GM18907 (cell line): ENCODE data around the gene LHCGR.
"Not testable (repeated sequence)": the region's sequence is repeated elsewhere in the genome, so short reads cannot be mapped to it uniquely, and the experiment has no call there.

Source experiments
- ATAC-seq: cut with Tn5 transposase; IDR thresholded peaks from one replicate; pipeline ENCODE4 v1.9.1; 2021; ENCODE audit warnings: mild to moderate bottlenecking, moderate library complexity; ENCODE audit not compliant: unreplicated experiment

Gene LHCGR

DNA sequence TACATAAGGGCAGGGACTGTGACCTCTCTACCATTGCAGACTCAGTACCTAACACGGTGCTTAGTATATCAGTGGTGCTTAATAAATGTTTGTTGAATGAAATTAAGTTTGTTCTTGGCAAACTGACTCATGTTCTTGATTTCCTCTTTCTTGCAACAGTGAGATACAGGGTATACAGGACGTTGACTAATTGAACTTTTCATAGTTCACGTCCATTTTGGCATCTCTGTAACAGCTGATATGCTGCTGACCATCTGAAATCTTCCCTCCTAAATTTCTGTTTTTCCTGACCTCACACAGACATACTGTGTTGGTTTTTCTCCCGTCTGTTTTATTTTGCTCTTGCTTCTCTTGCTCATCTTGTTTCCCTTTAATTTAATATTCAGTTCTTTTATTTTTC is 44.2 kb downstream of the LHCGR start:
- no peak for ATAC-seq

DNA sequence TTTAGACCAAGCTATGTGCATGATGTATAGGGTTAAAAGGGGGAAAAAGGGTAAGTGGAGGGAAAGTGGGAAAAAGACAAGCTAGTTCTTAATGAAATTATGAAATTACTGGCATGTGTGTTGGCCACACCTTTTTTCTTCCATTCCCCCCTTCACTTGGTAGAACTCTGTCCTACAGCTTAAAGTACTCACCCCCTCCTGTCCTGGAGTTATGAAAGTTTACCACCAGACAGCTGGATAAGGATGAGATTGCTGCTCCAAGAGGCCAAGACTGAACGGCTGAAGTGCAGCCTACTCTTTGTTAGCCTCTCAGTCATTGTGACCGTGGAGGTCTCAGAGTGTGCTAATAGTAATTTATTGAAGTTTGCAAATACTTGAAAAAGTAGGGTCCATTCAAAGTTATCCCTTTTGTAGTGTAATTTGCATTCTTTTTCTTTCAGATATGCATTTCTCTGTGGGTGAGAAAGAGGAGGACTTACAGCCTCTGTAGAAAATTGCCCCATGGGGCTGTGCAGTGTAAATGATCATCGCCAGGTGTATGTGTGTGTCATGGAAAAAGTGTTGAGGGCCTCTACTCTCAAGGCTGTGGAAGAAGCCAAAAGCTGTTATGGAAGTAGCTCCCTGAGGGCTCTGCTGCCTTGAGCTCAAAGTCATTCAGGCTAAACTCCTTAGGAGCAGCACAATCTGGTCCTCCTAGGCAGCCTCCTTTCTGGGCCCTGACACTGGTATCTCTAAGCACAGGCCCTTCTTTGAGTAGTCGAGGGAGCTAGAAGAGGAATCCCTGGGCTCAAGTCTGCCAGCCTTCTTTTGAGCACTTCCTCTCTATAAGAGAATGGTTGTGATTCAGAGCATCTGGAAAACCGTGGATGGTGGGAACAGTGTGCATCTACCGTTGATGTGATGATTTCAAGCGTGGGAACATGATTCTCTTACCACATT is 46.2 kb downstream of the LHCGR start:
- ATAC-seq = no peak

DNA sequence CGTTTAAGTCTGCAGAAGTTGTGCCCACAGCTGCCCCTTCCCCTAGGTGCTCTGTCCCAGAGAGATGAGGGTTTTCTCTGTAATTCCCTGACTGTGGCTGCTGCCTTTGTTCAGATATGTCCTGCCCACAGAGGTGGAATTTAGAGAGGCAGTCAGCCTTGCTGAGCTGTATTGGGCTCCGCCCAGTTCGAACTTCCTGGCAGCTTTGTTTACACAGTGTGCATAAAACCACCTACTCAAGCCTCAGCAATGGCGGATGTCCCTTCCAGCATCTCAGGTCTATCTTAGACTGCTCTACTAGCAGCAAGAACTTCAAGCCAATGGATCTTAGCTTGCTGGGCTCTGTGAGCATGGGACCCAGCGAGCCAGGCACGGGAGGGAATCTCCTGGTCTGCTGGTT is 48.1 kb downstream of the LHCGR start:
- ATAC-seq = no peak

DNA sequence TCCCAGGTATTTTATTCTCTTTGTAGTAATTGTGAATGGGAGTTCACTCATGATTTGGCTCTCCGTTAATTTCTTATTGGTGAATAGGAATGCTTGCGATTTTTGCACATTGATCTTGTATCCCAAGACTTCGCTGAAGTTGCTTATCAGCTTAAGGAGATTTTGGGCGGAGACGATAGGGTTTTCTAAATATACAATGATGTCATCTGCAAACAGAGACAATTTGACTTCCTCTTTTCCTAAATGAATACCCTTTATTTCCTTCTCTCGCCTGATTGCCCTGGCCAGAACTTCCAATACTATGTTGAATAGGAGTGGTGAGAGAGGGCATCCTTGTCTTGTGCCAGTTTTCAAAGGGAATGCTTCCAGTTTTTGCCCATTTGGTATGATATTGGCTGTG is 51.9 kb downstream of the LHCGR start:
- not testable (repeated sequence) for ATAC-seq

DNA sequence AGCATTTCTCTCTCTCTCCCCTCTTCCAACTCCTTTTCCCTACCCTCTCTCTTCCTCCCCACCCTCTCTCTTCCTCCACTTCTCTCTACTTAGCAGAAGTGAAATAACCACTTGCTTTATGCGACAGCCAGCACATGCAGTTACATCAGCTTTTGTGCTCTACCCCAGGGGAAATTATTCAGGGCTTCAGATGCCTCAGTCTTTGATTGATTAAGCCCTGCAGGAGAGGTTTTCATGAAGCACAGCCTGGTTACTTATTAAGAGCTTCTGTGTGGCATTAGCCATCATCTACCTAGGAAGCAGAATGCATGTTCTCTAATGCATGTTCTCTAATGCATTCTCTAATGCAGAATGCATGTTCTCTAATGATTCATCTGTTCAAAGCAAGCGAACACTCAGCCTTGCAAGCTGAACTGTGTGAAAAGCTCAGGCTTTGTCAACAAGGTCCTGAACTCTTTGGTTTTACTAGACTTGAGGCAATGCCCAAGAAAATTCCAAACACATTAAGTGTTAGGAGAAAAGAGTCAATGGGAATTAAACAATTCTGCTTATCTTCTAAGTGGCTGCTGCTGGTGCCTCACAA is 56.1 kb downstream of the LHCGR start:
- no peak for ATAC-seq

DNA sequence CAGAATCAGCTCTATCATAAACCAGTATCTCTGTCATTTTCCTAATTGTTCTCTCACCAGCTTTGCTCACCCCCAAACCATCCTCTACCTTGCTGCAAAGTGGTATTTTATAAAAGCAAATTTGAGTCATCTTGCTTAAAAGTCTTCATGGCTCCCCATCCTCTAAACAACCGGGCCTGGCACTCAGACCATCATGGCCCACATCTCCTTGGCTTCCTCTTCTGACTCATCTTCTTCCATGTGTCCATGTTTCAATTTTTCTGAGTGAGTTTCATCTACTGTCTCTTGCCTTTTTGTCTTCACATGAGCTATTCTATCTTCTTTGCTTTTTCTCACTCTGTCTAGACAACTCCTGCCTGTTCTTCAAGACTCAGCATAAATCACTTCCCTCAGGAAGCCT is 58.6 kb downstream of the LHCGR start:
- no peak for ATAC-seq

DNA sequence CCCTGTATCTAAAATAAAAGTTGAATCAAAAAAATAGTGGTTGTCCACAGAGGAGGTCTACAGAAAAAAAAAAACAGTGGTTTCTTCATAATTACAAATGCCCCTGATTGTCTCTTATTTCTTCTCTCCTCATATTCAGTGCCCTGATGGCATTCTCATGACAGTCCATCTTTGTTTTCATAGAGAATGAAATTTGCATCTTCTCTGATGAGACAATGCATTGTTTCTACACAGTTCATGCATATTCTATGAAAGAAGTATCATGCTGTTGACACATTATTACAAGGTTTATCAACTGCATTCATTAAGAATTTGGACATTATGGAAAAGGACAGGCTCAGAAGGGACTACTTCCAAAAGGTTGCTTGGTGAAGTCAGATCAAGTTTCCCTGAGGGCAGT is 59.5 kb downstream of the LHCGR start:
- ATAC-seq = no peak

DNA sequence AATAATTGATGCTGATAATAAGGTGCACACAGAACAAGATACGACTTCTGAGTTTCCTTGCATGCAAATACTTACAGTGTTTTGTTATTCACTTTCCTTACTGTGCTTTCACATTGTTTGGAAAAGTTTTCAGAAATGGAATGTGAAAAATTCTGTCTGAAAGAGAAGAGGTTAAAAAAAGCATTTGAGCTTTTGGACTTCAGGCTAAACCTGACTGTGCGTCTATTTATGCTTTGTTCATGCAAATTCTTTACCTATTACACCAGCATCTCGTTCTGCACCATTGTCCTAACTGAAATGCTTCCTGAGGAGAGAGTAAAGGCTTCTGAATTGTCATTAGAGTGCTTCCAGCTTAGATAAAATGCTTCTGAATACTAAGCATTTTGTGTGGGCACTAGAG is 61.4 kb downstream of the LHCGR start:
- ATAC-seq = no peak

DNA sequence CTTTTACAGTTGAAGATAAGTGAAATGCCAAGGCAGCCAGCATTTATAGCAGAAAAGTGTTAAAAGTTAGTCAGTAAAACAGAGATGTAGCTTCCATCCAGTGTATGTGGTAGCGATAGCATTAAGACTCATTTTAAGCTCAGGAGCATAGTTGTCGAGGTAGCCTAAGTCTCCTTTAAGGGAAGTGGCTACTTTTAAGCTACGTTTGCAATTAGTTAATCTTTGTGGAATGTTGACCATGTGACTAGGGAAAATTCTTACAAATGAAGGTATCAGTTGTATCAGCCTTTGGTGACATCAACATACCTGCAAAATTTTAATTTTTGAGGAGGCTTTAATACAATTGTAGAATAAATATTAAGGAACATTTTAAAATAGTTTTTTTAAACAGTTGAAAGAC is 61.9 kb downstream of the LHCGR start:
- ATAC-seq = no peak

DNA sequence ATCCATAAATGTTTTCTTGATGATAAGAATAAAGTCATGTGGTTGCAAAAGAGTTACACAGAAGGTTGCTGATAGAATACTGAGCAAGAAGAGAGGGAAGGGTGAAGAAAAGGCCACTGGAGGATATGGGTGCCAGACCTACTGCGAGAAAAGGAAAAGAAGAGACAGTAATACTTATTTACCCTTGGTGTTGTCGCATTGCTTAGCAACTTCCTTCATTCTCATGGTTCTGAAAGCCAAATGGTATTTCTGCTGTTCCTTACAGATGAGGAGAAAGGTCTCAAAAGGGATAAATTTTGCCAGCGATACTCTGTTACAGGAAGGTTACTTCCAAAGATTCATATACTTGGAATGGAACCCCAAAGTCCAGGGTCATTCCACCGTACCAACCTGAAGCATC is 62.5 kb downstream of the LHCGR start:
- no peak for ATAC-seq

DNA sequence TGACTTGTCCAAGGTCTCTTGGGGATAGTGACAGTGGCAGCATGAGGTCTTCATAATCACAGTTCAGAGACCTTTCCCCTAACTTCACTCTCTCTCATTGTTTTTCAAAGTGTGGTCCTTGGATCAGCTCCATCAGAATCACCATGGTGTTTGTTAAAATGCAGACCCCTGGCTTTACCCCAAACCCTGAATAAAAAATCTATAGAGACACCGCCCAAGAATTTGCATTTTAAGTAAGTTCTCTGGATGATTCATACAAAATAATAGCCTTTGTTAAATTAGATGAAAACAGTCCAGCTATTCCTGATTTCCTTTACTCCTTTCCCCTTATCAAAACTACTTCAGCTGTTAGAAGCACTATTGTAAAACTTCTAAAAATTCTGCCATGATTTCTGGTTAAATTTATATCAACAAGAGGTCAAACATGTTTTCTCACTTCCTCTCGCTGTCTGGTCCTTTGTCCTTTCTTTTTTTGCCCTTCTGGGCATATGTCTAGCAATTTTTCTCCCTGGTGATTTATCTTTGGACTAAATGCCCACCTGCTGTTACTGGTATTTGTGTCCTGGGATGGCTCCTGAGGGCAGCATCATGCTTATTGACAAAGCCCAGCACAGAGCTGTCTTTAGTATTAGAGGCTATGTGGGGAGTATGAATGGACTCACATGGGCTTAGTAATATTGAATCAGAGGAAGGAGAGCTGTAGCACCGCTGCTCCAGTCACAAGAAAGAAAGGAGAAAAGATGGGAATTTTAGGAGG is 63.4 kb downstream of the LHCGR start:
- ATAC-seq = no peak

DNA sequence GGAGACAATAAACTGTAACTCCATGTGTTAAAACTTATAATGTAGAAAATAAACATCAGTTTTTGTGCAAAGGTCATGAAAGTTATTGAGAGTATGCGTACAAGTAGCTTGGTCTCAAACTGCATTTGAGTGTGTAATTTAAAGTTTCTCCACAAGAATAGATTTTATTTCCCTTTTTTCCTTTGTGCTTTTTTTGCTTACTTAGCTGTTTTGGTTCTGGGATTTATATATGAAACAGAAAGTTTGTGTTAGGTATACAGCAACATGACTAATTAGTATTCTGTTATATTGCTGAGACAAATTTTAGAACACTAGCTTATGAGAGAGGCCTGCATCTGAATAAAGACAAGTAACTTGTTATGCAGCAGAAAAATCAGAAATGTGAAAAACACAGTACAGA is 70.4 kb downstream of the LHCGR start:
- no peak for ATAC-seq

DNA sequence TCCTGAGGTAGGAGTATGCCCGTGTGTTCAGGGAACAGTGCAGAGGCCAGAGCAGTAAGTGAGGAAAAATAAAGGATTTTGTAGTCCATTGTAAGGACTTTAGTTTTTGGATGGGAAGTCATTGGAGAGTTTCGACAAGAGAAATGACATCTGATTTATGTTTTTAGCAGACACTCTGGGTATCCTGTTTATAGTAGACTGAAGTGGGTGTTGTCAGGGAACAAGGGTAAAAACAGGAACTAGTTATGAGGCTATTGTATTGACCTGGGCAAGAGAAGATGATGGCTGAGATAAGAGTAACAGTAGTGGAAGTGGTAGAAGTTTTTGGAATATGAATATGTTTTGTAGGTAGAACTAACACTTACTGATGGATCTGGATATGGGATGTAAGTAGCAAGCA is 78.1 kb downstream of the LHCGR start:
- no peak for ATAC-seq

DNA sequence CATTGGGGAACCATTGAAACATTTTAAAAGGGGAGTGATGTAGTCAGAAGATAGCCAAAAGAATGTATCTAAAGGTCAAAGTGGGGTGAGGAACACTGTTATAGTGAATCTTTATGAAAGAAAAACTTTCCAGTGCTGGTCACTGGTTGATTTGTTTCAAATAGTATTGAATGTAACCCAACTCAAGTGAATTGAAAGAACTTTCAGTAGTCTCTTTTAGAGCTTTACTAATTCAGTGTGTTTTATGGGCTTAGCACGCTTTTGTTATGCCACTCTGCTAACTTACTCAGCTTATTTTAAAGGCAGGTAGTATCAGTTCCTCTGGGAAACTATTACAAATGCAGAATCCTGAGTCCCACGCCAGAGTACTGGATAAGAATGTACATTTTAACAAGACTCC is 80.6 kb downstream of the LHCGR start:
- no peak for ATAC-seq

DNA sequence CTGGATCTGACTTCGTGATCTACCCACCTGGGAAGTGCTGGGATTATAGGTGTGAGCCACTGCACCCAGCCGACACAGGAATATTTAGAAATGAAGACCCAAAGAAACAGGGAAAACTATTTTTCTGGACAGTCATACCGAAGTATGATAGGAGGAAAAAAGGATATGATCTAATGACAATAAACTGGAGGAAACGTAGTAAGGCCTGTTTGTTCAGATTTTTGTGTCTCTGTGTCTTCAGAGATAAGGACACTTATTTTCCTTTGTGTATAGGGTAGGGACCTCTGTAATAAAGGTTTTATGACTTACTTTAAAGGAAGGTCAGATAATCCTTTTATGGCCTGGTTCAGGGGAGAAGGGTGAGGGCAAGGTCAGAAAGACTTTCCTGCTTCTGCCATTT is 81.9 kb downstream of the LHCGR start:
- ATAC-seq = no peak

DNA sequence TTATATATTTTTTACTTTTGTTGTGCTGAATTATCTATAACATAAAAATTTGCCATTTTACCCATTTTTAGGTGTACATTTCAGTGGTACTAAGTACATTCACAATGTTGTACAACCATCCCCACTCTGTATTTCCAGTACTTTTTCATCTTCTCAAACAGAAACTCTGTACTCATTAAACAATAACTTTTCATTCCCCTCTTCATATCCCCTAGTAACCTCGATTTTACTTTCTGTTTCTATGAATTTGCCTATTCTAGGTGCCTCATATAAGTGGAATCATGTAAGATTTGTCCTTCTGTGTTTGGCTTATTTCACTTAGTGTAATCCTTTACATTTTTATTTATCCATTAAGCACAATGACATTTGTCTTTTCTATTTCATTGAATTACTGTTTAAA is 86.5 kb downstream of the LHCGR start:
- peak; percentile 99 for ATAC-seq

DNA sequence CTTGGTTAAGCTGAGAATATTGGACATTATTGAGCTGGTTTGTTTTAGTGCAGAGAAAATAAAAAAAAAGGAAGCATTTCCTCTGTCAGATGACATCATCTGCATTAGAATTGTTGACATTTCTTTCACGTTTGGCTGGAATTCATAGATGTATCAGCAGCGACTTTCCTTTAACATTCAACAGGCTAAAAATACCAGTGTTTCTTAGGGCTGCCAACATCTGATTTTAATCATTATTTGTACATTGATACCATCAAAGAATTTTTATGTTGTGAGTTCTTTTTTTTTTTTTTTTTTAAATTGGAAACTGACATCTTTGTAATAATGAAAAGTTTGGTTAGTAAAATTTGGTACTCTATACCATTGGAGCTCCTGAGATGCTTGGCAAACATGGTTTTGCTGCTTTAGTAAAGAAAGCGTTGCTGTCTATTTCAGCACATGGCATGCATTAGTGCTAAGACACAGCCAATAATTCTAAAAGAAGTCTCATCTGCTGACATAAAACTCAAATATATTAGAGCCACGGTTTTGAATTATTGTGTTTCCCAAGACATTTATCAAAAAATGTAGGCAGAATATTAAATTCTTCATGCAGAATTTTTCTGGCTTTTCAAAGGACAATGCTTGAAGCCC is 104.2 kb downstream of the LHCGR start:
- ATAC-seq = no peak

DNA sequence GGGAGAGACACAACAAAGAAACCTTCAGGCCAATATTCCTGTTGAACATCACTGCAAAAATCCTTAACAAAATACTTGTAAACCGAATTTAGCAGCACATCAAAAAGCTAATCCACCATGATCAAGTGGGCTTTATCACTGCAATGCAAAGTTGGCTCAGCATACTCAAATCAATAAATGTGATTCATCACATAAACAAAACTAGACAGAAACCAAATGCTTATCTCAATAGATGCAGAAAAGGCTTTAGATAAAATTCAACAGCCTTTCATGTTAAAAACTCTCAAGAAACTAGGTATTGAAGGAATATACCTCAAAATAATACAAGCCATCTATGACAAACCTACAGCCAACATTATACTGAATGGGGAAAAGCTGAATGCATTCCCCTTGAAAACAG is 117.3 kb downstream of the LHCGR start:
- ATAC-seq = no peak
